Activated CD8-positive, alpha-beta T cell treated with anti-CD3 and anti-CD28 coated beads for 36 hours (primary cell): Measurements from ENCODE around the gene PSME1. TPM values are rescaled to one million over a fixed set of nuclear protein-coding genes. Genes with fewer than 3 reads are reported as not detected.

Source experiments
- ATAC-seq: fragments of 200-7000 bp; cut with Tn5 transposase; one replicate; pipeline ENCODE4 v1.10.0; 2021; ENCODE audit warnings: mild to moderate bottlenecking, moderate library complexity
- CTCF ChIA-PET: fragments of 350-600 bp; sonication (Branson Sonifier 250); formaldehyde crosslinking; loops from one replicate; lab custom pipeline; 2021; ENCODE audit warnings: antibody characterized with exemption; lab: Charles Lee
- POLR2A ChIA-PET: fragments of 350-600 bp; sonication (Branson Sonifier 250); formaldehyde crosslinking; loops from one replicate; lab custom pipeline; 2021; ENCODE audit warnings: antibody characterized with exemption; lab: Charles Lee
- DNase-seq: peaks from one replicate; pipeline ENCODE4 v3.0.0-alpha.2; 2020
- H3K27ac Mint-ChIP-seq: one replicate; pipeline ENCODE4 v1.8.0; 2021; ENCODE audit warnings: mild to moderate bottlenecking, mixed read lengths
- H3K27me3 Mint-ChIP-seq: one replicate; pipeline ENCODE4 v1.8.0; 2021; ENCODE audit warnings: mixed read lengths
- H3K36me3 Mint-ChIP-seq: one replicate; pipeline ENCODE4 v1.8.0; 2021; ENCODE audit warnings: low read depth, mixed read lengths
- H3K4me1 Mint-ChIP-seq: one replicate; pipeline ENCODE4 v1.8.0; 2021; ENCODE audit warnings: low read depth, mixed read lengths
- H3K4me3 Mint-ChIP-seq: one replicate; pipeline ENCODE4 v1.8.0; 2021; ENCODE audit warnings: mild to moderate bottlenecking, moderate library complexity, mixed read lengths
- H3K9me3 Mint-ChIP-seq: one replicate; pipeline ENCODE4 v1.8.0; 2021; ENCODE audit warnings: mixed read lengths
- CTCF ChIP-seq: fragments of 200-600 bp; IDR thresholded peaks from one replicate; pipeline ENCODE4 v1.8.0; 2022; ENCODE audit warnings: antibody characterized with exemption, mild to moderate bottlenecking
- intact Hi-C: fragments of 100-400 bp; cut with micrococcal nuclease; formaldehyde crosslinking; loops from one replicate; pipeline ENCODE4 v1.10.0; 2022
- total RNA-seq, 2 experiments: library from RNA; stranded (reverse); gene quantifications; one replicate each; pipeline ENCODE4 v1.2.3, GENCODE V29; 2021

Gene PSME1
- total RNA-seq, 2 experiments from 2014 or later: 451 to 460 TPM

- peak within 1 kb of the TSS; percentile 91 for H3K4me3 Mint-ChIP-seq
- peaks cover 39% of the 10 kb centered on the region for H3K4me1 Mint-ChIP-seq
- intact Hi-C loops: no loop called here
- TF ChIP-seq CTCF: peak; percentile 81
- POLR2A ChIA-PET: interaction anchor here (0.5 to 7.3 kb wide), 32 partner anchors 11 to 269 kb away, joined by 3 to 178 read pairs (median 6); partner anchors contain the start of genes CBLN3, CHMP4A, DCAF11 and EMC9
- H3K27me3 Mint-ChIP-seq: no peaks in the 10 kb centered on the region
- H3K9me3 Mint-ChIP-seq: no peaks in the 10 kb centered on the region
- peak within 1 kb of the TSS; percentile 99 for H3K27ac Mint-ChIP-seq
- ATAC-seq: peak; percentile 88
- peak; percentile 99 for DNase-seq
- peaks cover 66% of the 10 kb centered on the region for H3K36me3 Mint-ChIP-seq
- CTCF ChIA-PET: interaction anchor here (0.6 to 5.0 kb wide), 42 partner anchors 9 to 270 kb away, joined by 3 to 91 read pairs (median 6); partner anchors contain the start of genes CIDEB, DCAF11, DHRS1 and EMC9
Measured at GRCh38 chr14:24160850-24161804, 25.1 kb downstream of the PSME1 start, which contains the start of gene IRF9. IRF9 (plus strand) TSS chr14:24161265; CDS start chr14:24162145, 880 bp downstream.

GRCh38 chr14:24162093-24162492 is 26.1 kb downstream of the PSME1 start:
- intact Hi-C loops: no loop called here
- no peaks in the 10 kb centered on the region for H3K27me3 Mint-ChIP-seq
- DNase-seq (peak; percentile 49), ATAC-seq (no peak)
- TF ChIP-seq CTCF: no peak
- H3K36me3 Mint-ChIP-seq: peaks cover 61% of the 10 kb centered on the region
- peaks cover 39% of the 10 kb centered on the region for H3K4me1 Mint-ChIP-seq
- CTCF ChIA-PET: interaction anchor here (0.9 to 5.0 kb wide), 18 partner anchors 8 to 269 kb away, joined by 3 to 91 read pairs (median 10); partner anchors contain the start of genes DCAF11, EMC9, IPO4 and MDP1
- H3K27ac Mint-ChIP-seq: peak overlapping the region; percentile 99
- no peaks in the 10 kb centered on the region for H3K9me3 Mint-ChIP-seq
- peak overlapping the region; percentile 91 for H3K4me3 Mint-ChIP-seq
- POLR2A ChIA-PET: interaction anchor here (0.6 to 7.3 kb wide), 21 partner anchors 10 to 81 kb away, joined by 3 to 178 read pairs (median 14); partner anchors contain the start of genes CHMP4A, DCAF11, EMC9 and IPO4

- no peak overlapping the region for H3K4me3 Mint-ChIP-seq
- peaks cover 49% of the 10 kb centered on the region for H3K4me1 Mint-ChIP-seq
- no peaks in the 10 kb centered on the region for H3K27me3 Mint-ChIP-seq
- TF ChIP-seq CTCF: no peak
- POLR2A ChIA-PET: interaction anchor here (0.7 to 7.3 kb wide), 18 partner anchors 8 to 69 kb away, joined by 3 to 178 read pairs (median 5); partner anchors contain the start of genes DCAF11, IPO4, PSME2 and RNF31
- ATAC-seq (no peak), DNase-seq (no peak)
- CTCF ChIA-PET: interaction anchor here (1.1 to 1.4 kb wide), 2 partner anchors 9 to 78 kb away, joined by 3 to 5 read pairs; partner anchors contain the start of gene TINF2
- H3K36me3 Mint-ChIP-seq: peaks cover 62% of the 10 kb centered on the region
- H3K27ac Mint-ChIP-seq: peak overlapping the region; percentile 99
- no peaks in the 10 kb centered on the region for H3K9me3 Mint-ChIP-seq
- intact Hi-C loops: no loop called here
Measured at GRCh38 chr14:24164518-24164991, 28.6 kb downstream of the PSME1 start.

- TF ChIP-seq CTCF: no peak
- POLR2A ChIA-PET: interaction anchor here (1.0 to 7.3 kb wide), 11 partner anchors 10 to 105 kb away, joined by 3 to 178 read pairs (median 5); partner anchors contain the start of genes IPO4, PSME2, RNF31 and TM9SF1
- Mint-ChIP-seq H3K27ac (peak overlapping the region; percentile 3), H3K4me1 (peaks cover 43% of the 10 kb centered on the region), H3K27me3 (no peaks in the 10 kb centered on the region), H3K4me3 (no peak overlapping the region), H3K36me3 (peaks cover 60% of the 10 kb centered on the region), H3K9me3 (no peaks in the 10 kb centered on the region)
- DNase-seq (no peak), ATAC-seq (no peak)
- intact Hi-C loops: no loop called here
- CTCF ChIA-PET: interaction anchor here (0.7 to 1.4 kb wide), 3 partner anchors 8 to 77 kb away, joined by 3 to 5 read pairs (median 3); partner anchors contain the start of gene TINF2
Measured at GRCh38 chr14:24165785-24166184, 29.8 kb downstream of the PSME1 start.
